Measurements from ENCODE around the gene GSTA3. TPM values are rescaled to one million over a fixed set of nuclear protein-coding genes. Genes with fewer than 3 reads are reported as not detected.
"Not testable (repeated sequence)": the region's sequence is repeated elsewhere in the genome, so short reads cannot be mapped to it uniquely, and the experiment has no call there.

GSTA3 gene
- total and polyA plus RNA-seq, 2 experiments from 2014 or later = not detected

- not testable (repeated sequence) for H4K20me1 ChIP-seq (ENCODE audit: insufficient read depth, poor library complexity, severe bottlenecking); H3K27me3 ChIP-seq; H3K4me2 ChIP-seq; H3K4me3 ChIP-seq; H3K9me3 ChIP-seq (ENCODE audit: low read depth); H3K36me3 ChIP-seq (replicated peaks; ENCODE audit: insufficient read depth, low read depth); H3K9me2 ChIP-seq (replicated peaks; ENCODE audit: insufficient read depth); H3K79me2 ChIP-seq; H2AFZ ChIP-seq
- Histone ChIP-seq H3K4me1 (ENCODE audit: insufficient read depth) (peaks cover 22% of the 10 kb centered on the region), H3K27ac (peak overlapping the region; percentile 51)
- peak; percentile 31 for DNase-seq (ENCODE audit: low spot score)
- 64% methylated on average over 9 of the region's 9 CpGs for WGBS (ENCODE audit: low lambda C conversion rate, missing lambda C conversion rate)
These were observed 8.7 kb upstream of the GSTA3 start for GRCh38 chr6:52918027-52918686.

DNA sequence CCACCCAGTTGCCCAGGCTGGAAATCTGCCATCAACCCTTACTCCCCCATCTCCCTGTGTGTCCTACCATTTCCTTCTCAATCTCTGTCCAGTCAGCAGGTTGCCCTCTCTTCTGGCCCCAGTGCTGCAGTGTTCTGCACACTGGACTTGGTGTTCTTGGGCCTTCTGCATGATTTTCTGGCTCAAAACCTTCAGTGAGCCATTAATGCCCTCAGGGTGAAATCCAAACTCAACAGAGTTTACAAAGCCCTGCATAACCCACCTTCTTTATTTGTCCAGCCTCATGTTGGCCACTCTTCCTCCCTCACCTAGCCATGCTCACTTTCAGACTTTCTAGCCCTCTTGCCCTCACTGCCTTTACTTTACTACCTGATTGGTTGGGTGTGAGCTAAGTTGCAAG is 5.0 kb upstream of the GSTA3 start:
- Histone ChIP-seq H4K20me1 (ENCODE audit: insufficient read depth, poor library complexity, severe bottlenecking) (no peaks in the 10 kb centered on the region), H3K4me3 (no peak overlapping the region), H3K4me1 (ENCODE audit: insufficient read depth) (peaks cover 16% of the 10 kb centered on the region), H3K79me2 (no peaks in the 10 kb centered on the region), H3K9me2 (replicated peaks; ENCODE audit: insufficient read depth) (no peaks in the 10 kb centered on the region), H3K9me3 (ENCODE audit: low read depth) (no peaks in the 10 kb centered on the region), H3K27ac (no peak overlapping the region), H2AFZ (no peak overlapping the region), H3K27me3 (no peaks in the 10 kb centered on the region), H3K36me3 (replicated peaks; ENCODE audit: insufficient read depth, low read depth) (no peaks in the 10 kb centered on the region), H3K4me2 (no peak overlapping the region)
- no peak for DNase-seq (ENCODE audit: low spot score)
- no peak for TF ChIP-seq EZH2phosphoT487 (IDR thresholded peaks at IDR 0.05; ENCODE audit: low read depth, severe bottlenecking, unreplicated experiment)
- no peak for TF ChIP-seq CTCF (IDR thresholded peaks at IDR 0.05; ENCODE audit: poor library complexity)
- TF ChIP-seq EZH2 (IDR thresholded peaks at IDR 0.05; ENCODE audit: borderline replicate concordance) = no peak

- Histone ChIP-seq H3K36me3 (replicated peaks; ENCODE audit: insufficient read depth, low read depth) (no peaks in the 10 kb centered on the region), H4K20me1 (ENCODE audit: insufficient read depth, poor library complexity, severe bottlenecking) (no peaks in the 10 kb centered on the region), H3K4me2 (no peak overlapping the region), H3K4me3 (no peak overlapping the region), H3K27ac (no peak overlapping the region), H3K27me3 (no peaks in the 10 kb centered on the region), H3K9me2 (replicated peaks; ENCODE audit: insufficient read depth) (no peaks in the 10 kb centered on the region), H3K79me2 (no peaks in the 10 kb centered on the region), H2AFZ (no peak overlapping the region), H3K9me3 (ENCODE audit: low read depth) (no peaks in the 10 kb centered on the region), H3K4me1 (ENCODE audit: insufficient read depth) (no peaks in the 10 kb centered on the region)
- DNase-seq (ENCODE audit: low spot score) = no peak
- no peak for TF ChIP-seq EZH2phosphoT487 (IDR thresholded peaks at IDR 0.05; ENCODE audit: low read depth, severe bottlenecking, unreplicated experiment)
- no peak for TF ChIP-seq CTCF (IDR thresholded peaks at IDR 0.05; ENCODE audit: poor library complexity)
- no peak for TF ChIP-seq EZH2 (IDR thresholded peaks at IDR 0.05; ENCODE audit: borderline replicate concordance)
- WGBS (ENCODE audit: low lambda C conversion rate, missing lambda C conversion rate) = 81% methylated on average over 4 of the region's 4 CpGs
These were observed 593 bp upstream of the GSTA3 start for GRCh38 chr6:52910091-52910490.

GRCh38 chr6:52909131-52909530 is 367 bp downstream of the GSTA3 start:
- 82% methylated on average over 3 of the region's 3 CpGs for WGBS (ENCODE audit: low lambda C conversion rate, missing lambda C conversion rate)
- H3K4me3 ChIP-seq = no peak overlapping the region
- no peak overlapping the region for H2AFZ ChIP-seq
- H3K27ac ChIP-seq = no peak overlapping the region
- H3K36me3 ChIP-seq (replicated peaks; ENCODE audit: insufficient read depth, low read depth) = no peaks in the 10 kb centered on the region
- no peaks in the 10 kb centered on the region for H4K20me1 ChIP-seq (ENCODE audit: insufficient read depth, poor library complexity, severe bottlenecking)
- no peaks in the 10 kb centered on the region for H3K9me3 ChIP-seq (ENCODE audit: low read depth)
- H3K4me1 ChIP-seq (ENCODE audit: insufficient read depth) = no peaks in the 10 kb centered on the region
- no peak for DNase-seq (ENCODE audit: low spot score)
- H3K27me3 ChIP-seq = no peaks in the 10 kb centered on the region
- TF ChIP-seq CTCF (IDR thresholded peaks at IDR 0.05; ENCODE audit: poor library complexity) = no peak
- TF ChIP-seq EZH2 (IDR thresholded peaks at IDR 0.05; ENCODE audit: borderline replicate concordance) = no peak
- TF ChIP-seq EZH2phosphoT487 (IDR thresholded peaks at IDR 0.05; ENCODE audit: low read depth, severe bottlenecking, unreplicated experiment) = no peak
- H3K9me2 ChIP-seq (replicated peaks; ENCODE audit: insufficient read depth) = no peaks in the 10 kb centered on the region
- H3K79me2 ChIP-seq = no peaks in the 10 kb centered on the region
- no peak overlapping the region for H3K4me2 ChIP-seq
